Testis (tissue), 2 donors: ENCODE data around the gene NPB.

Experiments
- POLR2A ChIP-seq: fragments of 450-650 bp; IDR thresholded peaks from one replicate; pipeline ENCODE4 v1.6.1; 2017; ENCODE audit warnings: antibody characterized with exemption, mild to moderate bottlenecking, moderate library complexity
- TF ChIP-seq, protein P1 (sequence below), 3 experiments: fragments of 450-650 bp in 2 of 3; fragments of 200-600 bp in 1 of 3; sonication (generic) in 1 of 3; IDR thresholded peaks; one replicate each; pipeline ENCODE4 v1.5.1; 2016 to 2019; ENCODE audit warnings: antibody characterized with exemption in 3 of 3, mild to moderate bottlenecking in 2 of 3, moderate library complexity in 1 of 3

DNA sequence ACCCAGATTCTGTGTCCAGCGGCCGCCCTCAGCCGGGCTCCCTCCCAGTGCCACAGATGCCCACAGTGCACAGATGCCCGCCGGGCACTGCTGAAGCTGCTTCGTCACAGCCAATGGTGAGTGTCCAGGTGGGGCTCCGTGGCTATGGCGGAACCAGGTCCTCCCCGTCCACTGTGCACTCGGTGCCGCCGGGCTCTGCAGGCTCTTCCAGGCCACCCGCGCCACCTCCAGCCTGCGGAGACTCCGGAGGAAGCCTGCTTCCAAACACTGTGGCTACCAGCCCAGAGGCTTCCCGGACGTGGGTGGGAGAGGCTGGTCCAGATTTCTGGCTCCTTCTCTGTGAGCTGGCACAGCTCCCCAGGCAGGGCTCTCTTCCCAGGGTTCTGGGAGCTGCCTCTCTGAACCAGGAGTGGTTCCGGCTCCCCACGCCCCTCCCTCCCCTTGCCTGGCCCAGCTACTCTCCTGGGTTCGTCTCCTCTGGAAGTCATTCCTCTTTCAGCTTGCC lies 37.9 kb downstream of the NPB start:
- TF ChIP-seq, protein P1, sequence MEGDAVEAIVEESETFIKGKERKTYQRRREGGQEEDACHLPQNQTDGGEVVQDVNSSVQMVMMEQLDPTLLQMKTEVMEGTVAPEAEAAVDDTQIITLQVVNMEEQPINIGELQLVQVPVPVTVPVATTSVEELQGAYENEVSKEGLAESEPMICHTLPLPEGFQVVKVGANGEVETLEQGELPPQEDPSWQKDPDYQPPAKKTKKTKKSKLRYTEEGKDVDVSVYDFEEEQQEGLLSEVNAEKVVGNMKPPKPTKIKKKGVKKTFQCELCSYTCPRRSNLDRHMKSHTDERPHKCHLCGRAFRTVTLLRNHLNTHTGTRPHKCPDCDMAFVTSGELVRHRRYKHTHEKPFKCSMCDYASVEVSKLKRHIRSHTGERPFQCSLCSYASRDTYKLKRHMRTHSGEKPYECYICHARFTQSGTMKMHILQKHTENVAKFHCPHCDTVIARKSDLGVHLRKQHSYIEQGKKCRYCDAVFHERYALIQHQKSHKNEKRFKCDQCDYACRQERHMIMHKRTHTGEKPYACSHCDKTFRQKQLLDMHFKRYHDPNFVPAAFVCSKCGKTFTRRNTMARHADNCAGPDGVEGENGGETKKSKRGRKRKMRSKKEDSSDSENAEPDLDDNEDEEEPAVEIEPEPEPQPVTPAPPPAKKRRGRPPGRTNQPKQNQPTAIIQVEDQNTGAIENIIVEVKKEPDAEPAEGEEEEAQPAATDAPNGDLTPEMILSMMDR (IDR thresholded peaks at IDR 0.05), result no peak
- TF ChIP-seq POLR2A, result no peak
